Ectodermal cell (in vitro differentiated cells): ENCODE measurements around the gene SLC36A3.

Source experiments
- H3K27ac ChIP-seq: 2 replicates; pipeline ENCODE4 v1.7.0; 2013; ENCODE audit warnings: mild to moderate bottlenecking, low read depth, low read length; ENCODE audit not compliant: insufficient read depth, poor library complexity, severe bottlenecking
- H3K27me3 ChIP-seq: 2 replicates; pipeline ENCODE4 v1.7.0; 2013; ENCODE audit warnings: mild to moderate bottlenecking, low read length; ENCODE audit not compliant: insufficient read depth, control insufficient read depth, poor library complexity, severe bottlenecking
- H3K36me3 ChIP-seq: one replicate; pipeline ENCODE4 v1.7.0; 2013; ENCODE audit warnings: low read length; ENCODE audit not compliant: control insufficient read depth, insufficient read depth
- H3K4me1 ChIP-seq: one replicate; pipeline ENCODE4 v1.7.0; 2013; ENCODE audit warnings: low read length; ENCODE audit not compliant: control insufficient read depth, insufficient read depth
- H3K4me3 ChIP-seq: 2 replicates; pipeline ENCODE4 v1.7.0; 2013; ENCODE audit warnings: low read depth, low read length, control low read depth; ENCODE audit not compliant: insufficient read depth
- H3K9me3 ChIP-seq: 2 replicates; pipeline ENCODE4 v1.7.0; 2013; ENCODE audit warnings: mild to moderate bottlenecking, low read length, moderate library complexity; ENCODE audit not compliant: control insufficient read depth
- WGBS, 2 experiments: methylation state at CpG; one replicate each; pipeline ENCODE4 v1.1.7; 2013; ENCODE audit warnings: missing lambda C conversion rate in 2 of 2; 5-methylcytosine and 5-hydroxymethylcytosine counted together

The SLC36A3 gene

DNA sequence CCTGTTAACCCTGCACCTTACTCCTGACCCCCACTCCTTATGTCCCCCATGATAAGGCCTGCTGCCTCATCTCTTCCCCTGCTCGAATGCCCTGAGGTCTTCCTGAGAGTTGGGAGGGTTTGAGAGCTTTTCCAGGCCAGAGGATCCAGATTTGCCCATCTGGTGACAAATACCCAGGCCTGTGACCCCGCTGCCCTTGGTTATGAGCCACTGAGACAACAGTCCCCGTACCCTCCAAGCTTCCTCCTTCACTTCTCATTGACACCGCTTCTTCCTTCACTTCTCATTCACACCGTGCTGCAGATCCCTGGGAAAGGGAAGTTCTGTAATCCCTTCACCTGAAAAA, 50.0 kb downstream of the SLC36A3 start:
- Histone ChIP-seq H3K27ac (no peak overlapping the region), H3K9me3 (no peaks in the 10 kb centered on the region), H3K27me3 (peaks cover 5% of the 10 kb centered on the region), H3K4me3 (peak overlapping the region; percentile 67), H3K4me1 (peaks cover 3% of the 10 kb centered on the region), H3K36me3 (no peaks in the 10 kb centered on the region)
- WGBS, 2 experiments = 40% methylated on average over 5 of the region's 5 CpGs

GRCh38 chr5:151252762-151253604, 50.6 kb downstream of the SLC36A3 start, which contains the start of gene GM2A:
TSS of gene GM2A (plus strand) at chr5:151253185. CDS start at chr5:151253217, 32 bp downstream.
- H3K4me1 ChIP-seq = peaks cover 3% of the 10 kb centered on the region
- 1% methylated on average over 52 of the region's 52 CpGs for WGBS, 2 experiments
- H3K9me3 ChIP-seq = no peaks in the 10 kb centered on the region
- H3K36me3 ChIP-seq = no peaks in the 10 kb centered on the region
- H3K4me3 ChIP-seq = peak within 1 kb of the TSS; percentile 67
- H3K27ac ChIP-seq = no peak within 1 kb of the TSS
- H3K27me3 ChIP-seq = peaks cover 5% of the 10 kb centered on the region

DNA sequence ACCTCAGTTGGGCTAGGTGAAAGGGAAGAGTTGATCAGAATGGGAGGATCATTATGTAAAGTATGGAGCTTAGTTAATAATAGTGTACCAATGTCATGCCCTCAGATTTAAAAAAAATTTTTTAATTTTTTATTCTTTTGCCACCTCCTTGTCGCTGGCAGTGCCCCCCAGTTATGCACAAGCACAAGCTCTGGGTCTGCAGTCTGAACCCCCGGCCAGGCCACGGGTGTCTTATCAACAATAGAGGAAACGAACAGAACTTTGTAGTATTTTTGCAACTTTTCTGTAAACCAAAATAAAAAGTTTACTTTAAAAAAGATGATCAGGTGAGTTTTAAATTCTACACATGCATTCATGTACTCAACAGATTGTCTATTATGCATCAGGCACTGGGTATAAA, 51.9 kb downstream of the SLC36A3 start:
- Histone ChIP-seq H3K27ac (no peak overlapping the region), H3K9me3 (no peaks in the 10 kb centered on the region)
- WGBS, 2 experiments = 87 to 94% methylated on average over 3 to 4 of the region's 4 CpGs

DNA sequence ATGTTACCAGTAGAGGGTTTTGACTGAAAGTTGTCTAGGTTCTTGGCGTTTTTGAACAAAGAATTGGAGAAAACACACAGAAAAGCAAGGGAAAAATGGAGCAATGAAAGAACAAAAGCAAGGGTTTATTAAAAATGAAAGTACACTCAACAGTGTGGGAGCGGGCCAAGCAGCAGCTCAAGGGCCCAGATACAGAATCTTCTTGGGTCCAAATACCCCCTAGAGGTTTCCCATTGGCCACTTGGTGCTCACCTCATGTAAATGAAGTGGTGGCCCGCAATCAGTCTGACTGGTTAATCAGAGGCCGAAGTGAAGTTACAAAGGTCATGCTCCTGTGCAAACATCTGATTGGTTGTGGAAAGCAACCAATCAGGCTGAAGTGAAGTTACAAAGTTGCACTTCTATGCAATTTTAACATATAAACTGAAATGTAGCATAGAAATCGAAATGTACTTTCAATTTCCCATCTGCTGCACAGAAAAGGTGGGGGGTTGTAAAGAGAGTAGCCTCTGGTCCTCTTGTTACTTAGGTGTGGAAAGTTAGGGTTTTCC, 52.5 kb downstream of the SLC36A3 start:
- Histone ChIP-seq H3K27ac (no peak overlapping the region), H3K27me3 (peaks cover 5% of the 10 kb centered on the region), H3K4me1 (peaks cover 3% of the 10 kb centered on the region), H3K4me3 (no peak overlapping the region), H3K9me3 (no peaks in the 10 kb centered on the region), H3K36me3 (no peaks in the 10 kb centered on the region)
- WGBS, 2 experiments = 88 to 95% methylated on average over 5 of the region's 5 CpGs

More for the DNA sequence above, 51.9 kb downstream of the SLC36A3 start:
- Histone ChIP-seq H3K36me3 (no peaks in the 10 kb centered on the region), H3K4me1 (peaks cover 3% of the 10 kb centered on the region), H3K4me3 (no peak overlapping the region), H3K27me3 (peaks cover 5% of the 10 kb centered on the region)

- no peak overlapping the region for H3K27ac ChIP-seq
- no peak overlapping the region for H3K4me3 ChIP-seq
- WGBS, 2 experiments = 79 to 87% methylated on average over 10 of the region's 10 CpGs
- peaks cover 3% of the 10 kb centered on the region for H3K4me1 ChIP-seq
- H3K27me3 ChIP-seq = peaks cover 5% of the 10 kb centered on the region
- no peaks in the 10 kb centered on the region for H3K36me3 ChIP-seq
- H3K9me3 ChIP-seq = no peaks in the 10 kb centered on the region
These were observed 53.1 kb downstream of the SLC36A3 start for GRCh38 chr5:151250346-151251000.

DNA sequence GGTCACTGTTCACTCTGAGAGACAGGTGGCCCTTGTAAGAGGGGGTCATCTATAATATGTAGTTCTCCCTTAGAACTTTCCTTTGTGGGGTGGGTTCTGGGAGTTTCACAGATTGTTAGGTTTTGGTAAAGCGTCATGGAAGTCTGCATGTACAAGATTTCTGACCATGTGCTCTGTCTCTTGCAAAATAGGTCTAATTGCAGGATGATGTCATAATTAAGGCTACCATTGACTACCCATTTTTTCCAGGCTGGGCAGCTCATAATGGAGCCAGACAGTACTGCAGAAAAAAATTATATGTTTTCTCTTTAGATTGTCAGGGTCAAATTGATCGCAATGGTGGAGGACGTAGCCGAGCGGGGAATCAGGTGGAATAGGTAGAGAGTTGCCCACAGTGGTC, 54.3 kb downstream of the SLC36A3 start:
- Histone ChIP-seq H3K9me3 (no peaks in the 10 kb centered on the region), H3K27me3 (peaks cover 5% of the 10 kb centered on the region), H3K4me3 (no peak overlapping the region), H3K4me1 (peaks cover 3% of the 10 kb centered on the region), H3K27ac (no peak overlapping the region), H3K36me3 (no peaks in the 10 kb centered on the region)
- 76 to 78% methylated on average over 5 of the region's 5 CpGs for WGBS, 2 experiments

DNA sequence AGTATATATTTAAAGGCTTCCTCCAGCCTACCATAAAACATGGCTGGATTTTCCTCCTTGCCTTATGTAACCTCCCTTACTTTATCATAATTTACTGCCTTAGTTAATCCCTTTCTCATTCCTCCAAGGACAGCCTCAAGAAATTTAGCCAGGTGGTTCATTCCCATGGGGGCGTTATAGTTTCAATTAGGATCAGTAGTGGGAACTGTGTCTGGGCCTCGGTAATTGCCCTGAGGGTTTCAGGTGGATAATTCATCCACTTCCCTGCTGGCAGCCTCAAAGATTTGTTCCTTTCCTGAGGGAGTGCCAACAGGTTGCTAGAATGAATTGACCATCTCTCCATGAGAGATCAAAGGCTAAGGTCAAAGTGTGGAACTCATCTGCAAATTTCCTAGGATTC, 54.9 kb downstream of the SLC36A3 start:
- Histone ChIP-seq H3K4me3 (no peak overlapping the region), H3K9me3 (no peaks in the 10 kb centered on the region), H3K36me3 (no peaks in the 10 kb centered on the region), H3K4me1 (peaks cover 2% of the 10 kb centered on the region), H3K27me3 (peaks cover 5% of the 10 kb centered on the region), H3K27ac (no peak overlapping the region)
- WGBS, 2 experiments = 82 to 90% methylated on average over 2 of the region's 2 CpGs

DNA sequence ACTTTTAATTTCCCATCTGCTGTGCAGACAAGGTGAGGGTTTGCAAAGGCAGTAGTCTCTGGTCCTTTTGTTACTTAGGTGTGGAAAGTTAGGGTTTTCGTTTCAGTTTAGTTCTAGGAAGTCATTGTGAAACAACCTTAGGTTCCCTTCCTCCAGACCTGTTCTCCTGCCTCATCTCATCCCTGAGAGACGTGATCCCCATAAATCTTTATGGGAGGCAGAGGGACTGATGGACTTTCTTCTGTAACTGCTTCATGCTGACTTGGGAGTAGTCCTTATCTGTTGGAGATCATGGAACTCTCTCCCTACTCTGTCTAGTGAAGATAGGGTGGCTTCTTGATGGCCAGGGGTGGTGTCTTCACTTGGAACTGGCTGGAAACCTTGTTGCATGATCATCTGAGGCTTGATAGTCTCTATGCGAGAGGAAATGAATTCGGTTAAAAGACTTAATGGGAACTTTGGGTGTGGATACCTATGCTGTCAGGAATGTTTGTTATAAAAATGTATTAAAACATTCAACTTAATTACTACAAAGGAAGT, 57.8 kb downstream of the SLC36A3 start:
- WGBS, 2 experiments = 79 to 81% methylated on average over 4 of the region's 4 CpGs
- no peaks in the 10 kb centered on the region for H3K9me3 ChIP-seq
- H3K27ac ChIP-seq = no peak overlapping the region
- H3K27me3 ChIP-seq = no peaks in the 10 kb centered on the region
- H3K36me3 ChIP-seq = no peaks in the 10 kb centered on the region
- H3K4me1 ChIP-seq = no peaks in the 10 kb centered on the region
- no peak overlapping the region for H3K4me3 ChIP-seq

DNA sequence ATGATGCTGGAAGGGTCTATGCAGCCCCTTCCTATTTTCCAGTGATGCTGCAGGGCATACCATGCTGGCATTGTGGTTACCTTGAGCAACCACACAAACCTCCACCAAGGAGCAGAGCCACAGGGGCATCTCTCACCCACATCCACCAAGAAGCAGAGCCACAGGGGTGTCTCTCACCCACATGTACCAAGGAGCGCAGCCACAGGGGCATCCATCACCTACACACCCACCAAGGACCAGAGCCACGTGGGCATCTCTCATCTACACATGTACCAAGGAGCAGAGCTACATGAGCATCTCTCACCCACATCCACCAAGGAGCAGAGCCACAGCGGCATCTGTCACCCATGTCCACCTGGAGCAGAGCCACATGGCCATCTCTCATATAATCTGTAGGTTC, 59.4 kb downstream of the SLC36A3 start:
- H3K27ac ChIP-seq = no peak overlapping the region
- H3K27me3 ChIP-seq = no peaks in the 10 kb centered on the region
- no peaks in the 10 kb centered on the region for H3K4me1 ChIP-seq
- H3K4me3 ChIP-seq = no peak overlapping the region
- no peaks in the 10 kb centered on the region for H3K9me3 ChIP-seq
- 91 to 93% methylated on average over 3 of the region's 3 CpGs for WGBS, 2 experiments
- no peaks in the 10 kb centered on the region for H3K36me3 ChIP-seq

DNA sequence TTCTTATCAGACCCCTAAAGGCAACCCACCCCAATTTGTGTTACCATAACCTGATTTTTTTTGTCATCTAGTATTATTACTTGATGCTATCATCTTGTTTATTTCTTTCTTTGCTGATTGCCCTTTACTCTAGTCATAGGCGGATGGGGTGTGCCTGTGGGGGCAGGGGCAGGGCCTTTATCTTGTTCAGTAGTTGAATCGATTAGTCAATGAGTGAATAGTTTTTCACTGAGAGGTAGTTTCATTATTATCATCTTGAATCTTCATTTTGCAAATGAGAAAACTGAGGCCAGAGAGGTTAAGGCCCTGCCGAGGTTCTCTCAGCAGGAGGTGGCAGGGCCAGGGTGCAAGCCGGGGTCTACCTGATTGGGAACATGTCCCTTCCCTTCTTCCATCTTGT, 60.0 kb downstream of the SLC36A3 start:
- 91 to 95% methylated on average over 2 to 4 of the region's 4 CpGs for WGBS, 2 experiments
- no peak overlapping the region for H3K27ac ChIP-seq

More for the DNA sequence above, 60.0 kb downstream of the SLC36A3 start:
- Histone ChIP-seq H3K4me3 (no peak overlapping the region), H3K9me3 (no peaks in the 10 kb centered on the region), H3K36me3 (no peaks in the 10 kb centered on the region), H3K4me1 (no peaks in the 10 kb centered on the region), H3K27me3 (no peaks in the 10 kb centered on the region)
